K562 (cell line): ENCODE data around the gene IP6K3. TPM values are rescaled to one million over a fixed set of nuclear protein-coding genes. Genes with fewer than 3 reads are reported as not detected.

Source experiments
- BCL6 ChIP-seq: fragments of 250-450 bp; sonication (Bioruptor Pico); IDR thresholded peaks from 2 replicates; pipeline ENCODE4 v1.4.0; 2020
- CEBPB ChIP-seq: fragments of 450-650 bp; IDR thresholded peaks from 2 replicates; pipeline ENCODE4 v1.6.1; 2016; ENCODE audit warnings: missing genetic modification characterization, missing compliant biosample characterization
- CEBPG ChIP-seq, 3 experiments: fragments of 200-800 bp in 1 of 3; sonication (Bioruptor generic) in 1 of 3; sonication (generic) in 1 of 3; formaldehyde crosslinking in 1 of 3; IDR thresholded peaks in 2 of 3; conservative IDR thresholded peaks in 1 of 3; 2 replicates each; pipeline versions ENCODE4 v1.6.1 to v1.8.0; 2016 to 2022; ENCODE audit warnings: missing compliant biosample characterization in 2 of 3, missing genetic modification characterization in 2 of 3, mild to moderate bottlenecking in 1 of 3, missing genetic modification reagents in 1 of 3
- CLOCK ChIP-seq: fragments of 250-450 bp; sonication (Bioruptor Pico); IDR thresholded peaks from 2 replicates; pipeline ENCODE4 v1.4.0; 2020; ENCODE audit warnings: mild to moderate bottlenecking, moderate library complexity, borderline replicate concordance
- DNMT1 ChIP-seq: fragments of 450-650 bp; IDR thresholded peaks from 2 replicates; pipeline ENCODE4 v1.6.1; 2016; ENCODE audit warnings: antibody characterized with exemption, mild to moderate bottlenecking
- ELK1 ChIP-seq: sonication (generic); formaldehyde crosslinking; IDR thresholded peaks from 2 replicates; pipeline ENCODE4 v1.8.1; 2022; ENCODE audit warnings: missing genetic modification reagents
- MIER1 ChIP-seq: fragments of 450-650 bp; IDR thresholded peaks from 2 replicates; pipeline ENCODE4 v1.6.1; 2016; ENCODE audit warnings: antibody characterized with exemption, mild to moderate bottlenecking, low read depth
- NR3C1 ChIP-seq: sonication (generic); formaldehyde crosslinking; IDR thresholded peaks from 2 replicates; pipeline ENCODE4 v1.8.1; 2022; ENCODE audit warnings: missing genetic modification reagents
- RBM15 ChIP-seq: fragments of 200-400 bp; formaldehyde crosslinking; IDR thresholded peaks from 2 replicates; pipeline ENCODE4 v1.6.1; 2018; ENCODE audit warnings: mild to moderate bottlenecking, low read length, moderate library complexity; ENCODE audit not compliant: insufficient read depth
- RBM17 ChIP-seq: fragments of 200-400 bp; formaldehyde crosslinking; IDR thresholded peaks from 2 replicates; pipeline ENCODE4 v1.6.1; 2017; ENCODE audit warnings: low read depth, mild to moderate bottlenecking, low read length, borderline replicate concordance
- RERE ChIP-seq: sonication (generic); formaldehyde crosslinking; IDR thresholded peaks from 2 replicates; pipeline ENCODE4 v1.8.0; 2023; ENCODE audit warnings: missing genetic modification reagents, mild to moderate bottlenecking, borderline replicate concordance
- ZNF124 ChIP-seq: sonication (generic); formaldehyde crosslinking; IDR thresholded peaks from 2 replicates; pipeline ENCODE4 v1.8.1; 2022; ENCODE audit warnings: missing genetic modification reagents
- polyA plus RNA-seq, 8 experiments: library from polyadenylated mRNA; depleted of rRNA in 4 of 8; stranded (reverse) in 5 of 8; unstranded in 3 of 8; fragments of >200 nt; fragmentation: Nextera tagmentation in 2 of 8; fragmentation: Illumina TruSeq in 1 of 8; extraction: Ambion mirVana in 2 of 8; extraction: Trizol in 1 of 8; gene quantifications; 2 replicates each; pipeline versions ENCODE4 v1.2.1 to v1.2.3, GENCODE V29; 2011 to 2014; ENCODE audit warnings: inconsistent platforms in 1 of 8, missing spikeins in 1 of 8
- total RNA-seq, 7 experiments: library from RNA; depleted of rRNA in 6 of 7; stranded (reverse); fragments of >200 nt in 6 of 7; fragmentation: Illumina TruSeq in 2 of 7; extraction: Trizol in 2 of 7; gene quantifications; 2 replicates each; pipeline versions ENCODE4 v1.2.1 to v1.2.3, GENCODE V29; 2011 to 2021; ENCODE audit warnings: low replicate concordance in 1 of 7
- TF ChIP-seq, protein P1 (sequence below): fragments of 250-450 bp; sonication (Bioruptor Pico); IDR thresholded peaks from 2 replicates; pipeline ENCODE4 v1.8.0; 2022; ENCODE audit warnings: inconsistent platforms, mild to moderate bottlenecking, moderate library complexity, borderline replicate concordance

The IP6K3 gene
- total and polyA plus RNA-seq, 9 of the 15 experiments (the other 6 are each of a cell fraction or from before 2014, with no cell fraction given) = not detected

GRCh38 chr6:33788694-33789549 lies 42.2 kb upstream of the IP6K3 start, which contains the start of gene LEMD2 (continued):
- TF ChIP-seq RERE (no peak), CLOCK (0 out of 2 replicates have a peak, but pooled peaks have one; percentile 36), NR3C1 (CRISPR knock-in tag) (peak; percentile 45; the same call in 1 of the 2 replicates), ELK1 (no peak), CEBPB (tag) (no peak), BCL6 (CRISPR knock-in tag) (peak; percentile 91), CEBPG (CRISPR knock-in tag; IDR thresholded peaks at IDR 0.05) (no peak), CEBPG (tag; conservative IDR thresholded peaks at IDR 0.05 in 1 of 2, IDR thresholded peaks at IDR 0.05 in 1 of 2) (no peak), RBM15 (no peak), MIER1 (no peak), RBM17 (no peak), ZNF124 (CRISPR knock-in tag) (no peak), DNMT1 (no peak)
- TF ChIP-seq, protein P1, sequence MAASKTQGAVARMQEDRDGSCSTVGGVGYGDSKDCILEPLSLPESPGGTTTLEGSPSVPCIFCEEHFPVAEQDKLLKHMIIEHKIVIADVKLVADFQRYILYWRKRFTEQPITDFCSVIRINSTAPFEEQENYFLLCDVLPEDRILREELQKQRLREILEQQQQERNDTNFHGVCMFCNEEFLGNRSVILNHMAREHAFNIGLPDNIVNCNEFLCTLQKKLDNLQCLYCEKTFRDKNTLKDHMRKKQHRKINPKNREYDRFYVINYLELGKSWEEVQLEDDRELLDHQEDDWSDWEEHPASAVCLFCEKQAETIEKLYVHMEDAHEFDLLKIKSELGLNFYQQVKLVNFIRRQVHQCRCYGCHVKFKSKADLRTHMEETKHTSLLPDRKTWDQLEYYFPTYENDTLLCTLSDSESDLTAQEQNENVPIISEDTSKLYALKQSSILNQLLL (CRISPR knock-in tag) = no peak
